SK-N-MC (cell line): ENCODE data around the gene BSN.

Experiments used
- EZH2 ChIP-seq: fragments of 200-600 bp; sonication (generic); IDR thresholded peaks from one replicate; pipeline ENCODE4 v1.6.1; 2017; ENCODE audit warnings: antibody characterized with exemption
- POLR2AphosphoS5 ChIP-seq: IDR thresholded peaks from 2 replicates; pipeline ENCODE4 v1.6.1; 2012; ENCODE audit warnings: mild to moderate bottlenecking, low read depth, low read length, borderline replicate concordance

DNA sequence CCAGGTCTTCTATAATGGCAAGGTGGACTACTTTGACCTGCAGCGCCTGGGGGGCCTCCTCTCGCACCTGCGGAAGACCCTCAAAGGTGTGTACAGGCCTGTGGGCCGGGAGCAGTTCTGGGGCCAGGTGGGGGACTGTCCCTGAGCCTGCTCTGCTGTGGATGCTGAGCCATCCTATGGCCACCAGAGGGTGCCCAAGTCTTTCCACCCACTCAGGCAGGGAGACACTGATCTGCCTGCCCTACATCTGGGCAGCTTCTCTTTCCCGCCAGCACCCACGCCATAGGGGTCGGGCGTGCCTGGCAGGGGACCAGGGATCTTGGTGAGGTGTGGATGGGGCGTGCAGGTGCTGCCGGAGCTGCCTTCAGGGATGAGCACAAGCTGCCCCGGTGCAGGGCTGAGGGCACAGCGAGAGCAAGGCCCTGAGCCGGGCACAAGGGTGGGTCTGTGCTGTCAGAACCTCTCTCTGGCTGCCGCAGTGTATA is 149.2 kb downstream of the BSN start:
- no peak for TF ChIP-seq POLR2AphosphoS5
- TF ChIP-seq EZH2, result no peak
